ENCODE results near the gene FAM184A. TPM values are rescaled to one million over a fixed set of nuclear protein-coding genes. Genes with fewer than 3 reads are reported as not detected.
A peak's percentile ranks its signal among the peaks of the same experiment; 100 is the strongest.

FAM184A gene
- polyA plus RNA-seq, 1 experiment = not detected

- ChIA-PET CTCF (interaction anchor here (0.6 kb wide), 1 partner anchor 406 kb away, joined by 3 read pairs; no protein-coding TSS in a partner anchor), POLR2A (no interaction called here)
- peak overlapping the region; percentile 54 for H3K4me3 ChIP-seq (ENCODE audit: low read depth, low read length)
- no peak for TF ChIP-seq CTCF (IDR thresholded peaks at IDR 0.05; ENCODE audit: insufficient read depth, low read depth, low read length)
- H3K36me3 ChIP-seq (ENCODE audit: control insufficient read depth, insufficient read depth, low read length) = no peaks in the 10 kb centered on the region
- DNase-seq (ENCODE audit: low read depth) = no peak
- no peaks in the 10 kb centered on the region for H3K27me3 ChIP-seq (ENCODE audit: control insufficient read depth, insufficient read depth, low read length)
These were observed 144.5 kb downstream of the FAM184A start for GRCh38 chr6:118933855-118934460.

- no peak for DNase-seq (ENCODE audit: low read depth)
- H3K27me3 ChIP-seq (ENCODE audit: control insufficient read depth, insufficient read depth, low read length) = no peaks in the 10 kb centered on the region
- ChIA-PET CTCF (interaction anchor here (0.6 kb wide), 1 partner anchor 36 kb away, joined by 5 read pairs; no protein-coding TSS in a partner anchor), POLR2A (no interaction called here)
- no peak overlapping the region for H3K4me3 ChIP-seq (ENCODE audit: low read depth, low read length)
- TF ChIP-seq CTCF (IDR thresholded peaks at IDR 0.05; ENCODE audit: insufficient read depth, low read depth, low read length) = no peak
- H3K36me3 ChIP-seq (ENCODE audit: control insufficient read depth, insufficient read depth, low read length) = peaks cover 2% of the 10 kb centered on the region; the same call in 1 of the 2 replicates
These were observed 146.0 kb downstream of the FAM184A start for GRCh38 chr6:118932421-118932820.

GRCh38 chr6:118931436-118931835 lies 147.0 kb downstream of the FAM184A start:
- no peak for TF ChIP-seq CTCF (IDR thresholded peaks at IDR 0.05; ENCODE audit: insufficient read depth, low read depth, low read length)
- ChIA-PET POLR2A (no interaction called here), CTCF (no interaction called here)
- DNase-seq (ENCODE audit: low read depth) = no peak
- Histone ChIP-seq H3K4me3 (ENCODE audit: low read depth, low read length) (no peak overlapping the region), H3K36me3 (ENCODE audit: control insufficient read depth, insufficient read depth, low read length) (peaks cover 2% of the 10 kb centered on the region), H3K27me3 (ENCODE audit: control insufficient read depth, insufficient read depth, low read length) (no peaks in the 10 kb centered on the region)

DNA sequence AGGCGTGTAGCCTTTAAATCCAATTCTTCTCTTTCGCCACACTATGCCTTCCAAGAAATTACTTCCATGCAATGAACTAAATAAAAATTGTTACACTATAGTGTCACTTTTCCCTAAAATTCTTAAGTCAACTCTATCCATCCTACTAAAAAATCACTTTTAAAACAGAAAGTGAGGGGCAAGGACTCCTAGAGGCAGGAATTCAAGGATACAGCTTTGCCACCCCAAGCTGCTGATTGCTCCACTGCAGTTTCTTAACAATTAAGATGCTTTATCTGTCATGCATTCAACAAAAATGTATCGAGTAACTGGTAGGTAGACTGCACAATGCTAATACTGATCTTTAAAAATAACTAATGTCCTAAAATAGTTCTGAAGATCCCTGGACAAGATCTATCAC lies 147.8 kb downstream of the FAM184A start:
- Histone ChIP-seq H3K36me3 (ENCODE audit: control insufficient read depth, insufficient read depth, low read length) (peaks cover 2% of the 10 kb centered on the region), H3K27me3 (ENCODE audit: control insufficient read depth, insufficient read depth, low read length) (no peaks in the 10 kb centered on the region), H3K4me3 (ENCODE audit: low read depth, low read length) (no peak overlapping the region)
- TF ChIP-seq CTCF (IDR thresholded peaks at IDR 0.05; ENCODE audit: insufficient read depth, low read depth, low read length) = no peak
- ChIA-PET CTCF (no interaction called here), POLR2A (no interaction called here)
- no peak for DNase-seq (ENCODE audit: low read depth)

GRCh38 chr6:118923035-118923434 lies 155.4 kb downstream of the FAM184A start:
- ChIA-PET POLR2A (no interaction called here), CTCF (no interaction called here)
- Histone ChIP-seq H3K4me3 (ENCODE audit: low read depth, low read length) (no peak overlapping the region), H3K27me3 (ENCODE audit: control insufficient read depth, insufficient read depth, low read length) (no peaks in the 10 kb centered on the region), H3K36me3 (ENCODE audit: control insufficient read depth, insufficient read depth, low read length) (peaks cover 10% of the 10 kb centered on the region)
- DNase-seq (ENCODE audit: low read depth) = no peak
- TF ChIP-seq CTCF (IDR thresholded peaks at IDR 0.05; ENCODE audit: insufficient read depth, low read depth, low read length) = no peak
